Caco-2 (cell line): Measurements from ENCODE around the gene SPATA32. TPM values are rescaled to one million over a fixed set of nuclear protein-coding genes. Genes with fewer than 3 reads are reported as not detected.

ENCODE experiments used
- BruUV-seq: library from RNA; stranded (reverse); fragments of 400-500 nt; replicated peaks from 2 replicates; lab custom pipeline; 2021; lab: Mats Ljungman, UMichigan
- CTCF ChIA-PET: fragments of 300-600 bp; sonication (Branson Sonifier 250); formaldehyde crosslinking; loops from one replicate; lab custom pipeline; 2022; ENCODE audit warnings: antibody characterized with exemption; lab: Charles Lee
- POLR2A ChIA-PET: fragments of 300-600 bp; sonication (Branson Sonifier 250); formaldehyde crosslinking; loops from one replicate; lab custom pipeline; 2022; ENCODE audit warnings: antibody characterized with exemption; lab: Charles Lee
- DNase-seq, 2 experiments: peaks; one replicate each; pipeline versions ENCODE4 v3.0.0 to v3.0.0-alpha.2; 2020 to 2022
- H3K27me3 ChIP-seq: replicated peaks from 2 replicates; pipeline ENCODE4 v1.6.0; 2011; ENCODE audit warnings: low read length; ENCODE audit not compliant: control insufficient read depth, insufficient read depth
- H3K36me3 ChIP-seq: 2 replicates; pipeline ENCODE4 v1.5.1; 2011; ENCODE audit warnings: low read length; ENCODE audit not compliant: control insufficient read depth, insufficient read depth
- H3K4me1 ChIP-seq: fragments of 250-450 bp; sonication (Bioruptor Pico); 2 replicates; pipeline ENCODE4 v1.5.1; 2020; ENCODE audit warnings: mild to moderate bottlenecking
- H3K4me3 ChIP-seq: 2 replicates; pipeline ENCODE4 v1.5.1; 2011; ENCODE audit warnings: low read depth, mild to moderate bottlenecking, control low read depth, low read length
- H3K9me3 ChIP-seq: fragments of 250-450 bp; sonication (Bioruptor Pico); 2 replicates; pipeline ENCODE4 v1.5.1; 2020; ENCODE audit warnings: mild to moderate bottlenecking, moderate library complexity
- H3K27ac Mint-ChIP-seq: one replicate; pipeline ENCODE4 v1.8.0; 2022; ENCODE audit warnings: mixed read lengths; ENCODE audit not compliant: unreplicated experiment
- H3K27me3 Mint-ChIP-seq: one replicate; pipeline ENCODE4 v1.8.0; 2022; ENCODE audit warnings: mixed read lengths; ENCODE audit not compliant: insufficient read depth, unreplicated experiment
- H3K36me3 Mint-ChIP-seq: one replicate; pipeline ENCODE4 v1.8.0; 2022; ENCODE audit warnings: mild to moderate bottlenecking, mixed read lengths; ENCODE audit not compliant: insufficient read depth, unreplicated experiment
- H3K4me1 Mint-ChIP-seq: one replicate; pipeline ENCODE4 v1.8.0; 2022; ENCODE audit warnings: low read depth, mixed read lengths; ENCODE audit not compliant: unreplicated experiment
- H3K4me3 Mint-ChIP-seq: one replicate; pipeline ENCODE4 v1.8.0; 2022; ENCODE audit warnings: mild to moderate bottlenecking, moderate library complexity, mixed read lengths; ENCODE audit not compliant: unreplicated experiment
- H3K9me3 Mint-ChIP-seq: one replicate; pipeline ENCODE4 v1.8.0; 2022; ENCODE audit warnings: mixed read lengths; ENCODE audit not compliant: unreplicated experiment
- intact Hi-C: fragments of 100-400 bp; cut with micrococcal nuclease; formaldehyde crosslinking; loops from one replicate; pipeline ENCODE4 v1.10.0; 2022; ENCODE audit not compliant: unreplicated experiment
- total RNA-seq: library from RNA; stranded (reverse); gene quantifications from 2 replicates; pipeline ENCODE4 v1.2.3, GENCODE V29; 2022
- TF ChIP-seq, protein P1 (sequence below), 2 experiments: fragments of 200-600 bp in 1 of 2; IDR thresholded peaks; 1 replicate in 1 of 2; 2 replicates in 1 of 2; pipeline versions ENCODE4 v1.5.1 to v1.8.0; 2011 to 2022; ENCODE audit warnings: antibody characterized with exemption in 1 of 2, control low read depth in 1 of 2, inconsistent platforms in 1 of 2, low read depth in 1 of 2, low read length in 1 of 2, mild to moderate bottlenecking in 1 of 2, moderate library complexity in 1 of 2; ENCODE audit not compliant: insufficient read depth in 1 of 2, severe bottlenecking in 1 of 2, unreplicated experiment in 1 of 2

SPATA32 gene
- total RNA-seq, 1 experiment from 2014 or later = not detected

DNA sequence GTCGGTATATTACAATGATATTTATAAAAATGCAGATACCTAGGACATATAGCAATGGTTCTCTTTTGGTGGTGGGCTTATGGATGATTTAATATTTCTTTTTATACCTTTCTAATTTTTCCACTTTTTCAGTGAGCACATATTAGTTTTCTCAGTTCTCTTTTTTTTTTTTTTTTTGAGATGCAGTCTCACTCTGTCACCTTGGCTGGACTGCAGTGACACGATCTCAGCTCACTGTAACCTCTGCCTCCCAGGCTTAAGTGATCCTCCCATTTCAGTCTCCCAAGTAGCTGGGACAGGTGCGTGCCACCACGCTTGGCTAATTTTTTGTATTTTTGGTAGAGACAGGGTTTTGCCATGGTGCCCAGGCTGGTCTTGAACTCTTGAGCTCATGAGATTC, 39.8 kb upstream of the SPATA32 start:
- CTCF ChIA-PET = interaction anchor here (0.7 kb wide), 1 partner anchor 74 kb away, joined by 7 read pairs; no protein-coding TSS in a partner anchor
- Mint-ChIP-seq H3K36me3 (no peaks in the 10 kb centered on the region), H3K4me1 (no peaks in the 10 kb centered on the region)

DNA sequence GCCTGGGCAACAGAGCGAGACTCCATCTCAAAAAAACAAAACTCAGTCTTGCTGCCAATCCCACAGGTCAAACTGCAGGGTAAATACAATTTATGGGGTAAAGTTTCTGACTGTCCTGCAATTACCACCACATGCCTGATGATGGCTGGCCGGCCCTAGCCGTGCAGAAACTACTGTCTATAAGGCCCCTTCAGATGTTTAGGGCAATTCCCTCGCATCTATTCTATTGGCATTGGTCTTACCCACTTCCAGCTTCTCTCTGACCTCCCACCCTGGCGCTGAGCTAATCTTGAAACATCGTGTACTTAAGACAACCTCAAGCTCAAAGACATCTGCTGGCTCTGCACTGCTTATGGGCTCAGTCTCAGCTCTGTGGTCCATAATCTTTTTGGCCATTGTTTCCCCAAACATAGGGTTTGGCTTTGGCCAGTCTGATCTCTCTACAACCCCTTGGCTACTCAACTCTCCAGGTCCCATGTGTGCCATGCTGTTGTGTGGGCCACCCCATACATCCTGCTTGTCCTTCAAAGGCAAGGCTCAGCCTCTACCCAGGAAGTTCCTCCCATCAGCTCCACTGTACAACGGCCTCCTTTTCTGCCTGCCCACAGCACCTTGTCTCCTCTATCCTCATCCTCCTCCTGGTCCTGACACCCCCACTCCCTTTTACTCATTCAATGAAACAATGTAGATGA, 38.3 kb upstream of the SPATA32 start:
- Mint-ChIP-seq H3K4me3 (no peak overlapping the region), H3K36me3 (no peaks in the 10 kb centered on the region), H3K27me3 (no peaks in the 10 kb centered on the region), H3K9me3 (no peaks in the 10 kb centered on the region), H3K4me1 (no peaks in the 10 kb centered on the region), H3K27ac (peak overlapping the region; percentile 23)
- Histone ChIP-seq H3K9me3 (no peaks in the 10 kb centered on the region), H3K27me3 (no peaks in the 10 kb centered on the region), H3K36me3 (no peaks in the 10 kb centered on the region), H3K4me3 (no peak overlapping the region), H3K4me1 (peaks cover 5% of the 10 kb centered on the region; the same call in 1 of the 2 replicates)
- TF ChIP-seq, protein P1, sequence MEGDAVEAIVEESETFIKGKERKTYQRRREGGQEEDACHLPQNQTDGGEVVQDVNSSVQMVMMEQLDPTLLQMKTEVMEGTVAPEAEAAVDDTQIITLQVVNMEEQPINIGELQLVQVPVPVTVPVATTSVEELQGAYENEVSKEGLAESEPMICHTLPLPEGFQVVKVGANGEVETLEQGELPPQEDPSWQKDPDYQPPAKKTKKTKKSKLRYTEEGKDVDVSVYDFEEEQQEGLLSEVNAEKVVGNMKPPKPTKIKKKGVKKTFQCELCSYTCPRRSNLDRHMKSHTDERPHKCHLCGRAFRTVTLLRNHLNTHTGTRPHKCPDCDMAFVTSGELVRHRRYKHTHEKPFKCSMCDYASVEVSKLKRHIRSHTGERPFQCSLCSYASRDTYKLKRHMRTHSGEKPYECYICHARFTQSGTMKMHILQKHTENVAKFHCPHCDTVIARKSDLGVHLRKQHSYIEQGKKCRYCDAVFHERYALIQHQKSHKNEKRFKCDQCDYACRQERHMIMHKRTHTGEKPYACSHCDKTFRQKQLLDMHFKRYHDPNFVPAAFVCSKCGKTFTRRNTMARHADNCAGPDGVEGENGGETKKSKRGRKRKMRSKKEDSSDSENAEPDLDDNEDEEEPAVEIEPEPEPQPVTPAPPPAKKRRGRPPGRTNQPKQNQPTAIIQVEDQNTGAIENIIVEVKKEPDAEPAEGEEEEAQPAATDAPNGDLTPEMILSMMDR (IDR thresholded peaks at IDR 0.05; ENCODE audit: insufficient read depth in 1 of 2, low read depth in 1 of 2, low read length in 1 of 2, severe bottlenecking in 1 of 2, unreplicated experiment in 1 of 2) = no peak
- DNase-seq = no peak
- POLR2A ChIA-PET = interaction anchor here (0.5 to 1.4 kb wide), 3 partner anchors 17 to 61 kb away, joined by 4 to 5 read pairs (median 4); partner anchors contain the start of gene MAP3K14
- CTCF ChIA-PET = interaction anchor here (0.8 to 1.3 kb wide), 2 partner anchors 16 to 85 kb away, joined by 4 to 10 read pairs; partner anchors contain the start of gene MAP3K14
- intact Hi-C loops = no loop called here
- no TSS peak for BruUV-seq

More for the DNA sequence above, 39.8 kb upstream of the SPATA32 start:
- Histone ChIP-seq H3K9me3 (no peaks in the 10 kb centered on the region), H3K4me1 (peaks cover 5% of the 10 kb centered on the region; the same call in 1 of the 2 replicates), H3K27me3 (no peaks in the 10 kb centered on the region), H3K4me3 (no peak overlapping the region), H3K36me3 (no peaks in the 10 kb centered on the region)
- TF ChIP-seq, protein P1 (IDR thresholded peaks at IDR 0.05; ENCODE audit: insufficient read depth in 1 of 2, low read depth in 1 of 2, low read length in 1 of 2, severe bottlenecking in 1 of 2, unreplicated experiment in 1 of 2) = no peak
- no peaks in the 10 kb centered on the region for H3K9me3 Mint-ChIP-seq
- BruUV-seq = no TSS peak
- POLR2A ChIA-PET = no interaction called here
- DNase-seq = no peak
- no peak overlapping the region for H3K27ac Mint-ChIP-seq
- no peak overlapping the region for H3K4me3 Mint-ChIP-seq
- intact Hi-C loops = no loop called here
- no peaks in the 10 kb centered on the region for H3K27me3 Mint-ChIP-seq

DNA sequence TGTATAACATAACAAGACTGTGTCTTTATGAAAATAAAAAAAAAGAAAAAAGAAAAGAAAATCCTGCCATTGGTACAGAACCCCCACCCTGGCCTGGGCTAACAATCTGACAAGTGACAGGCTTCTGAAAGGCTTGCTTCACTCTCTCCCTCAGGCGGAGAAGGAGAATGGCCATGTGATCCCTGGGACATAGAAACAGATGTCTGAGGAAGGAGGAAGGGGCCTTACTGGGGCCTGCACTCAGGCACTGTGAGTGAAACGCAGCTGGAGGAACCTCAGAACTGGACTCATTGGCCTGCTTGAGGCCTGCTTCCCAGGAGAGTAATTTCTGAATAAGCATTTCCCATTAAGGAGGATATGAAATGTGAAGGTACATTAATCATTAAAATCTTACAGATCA, 37.5 kb upstream of the SPATA32 start:
- DNase-seq = no peak
- no TSS peak for BruUV-seq
- intact Hi-C loops = no loop called here
- H3K4me3 Mint-ChIP-seq = no peak overlapping the region
- no peaks in the 10 kb centered on the region for H3K9me3 ChIP-seq
- POLR2A ChIA-PET = interaction anchor here (1.1 kb wide), 1 partner anchor 18 kb away, joined by 4 read pairs; the partner anchor contains the start of gene MAP3K14
- H3K36me3 ChIP-seq = no peaks in the 10 kb centered on the region
- CTCF ChIA-PET = no interaction called here
- H3K4me1 ChIP-seq = peaks cover 9% of the 10 kb centered on the region; the same call in 1 of the 2 replicates
- H3K27ac Mint-ChIP-seq = no peak overlapping the region
- no peaks in the 10 kb centered on the region for H3K27me3 Mint-ChIP-seq
- no peak overlapping the region for H3K4me3 ChIP-seq
- H3K27me3 ChIP-seq = no peaks in the 10 kb centered on the region
- no peaks in the 10 kb centered on the region for H3K36me3 Mint-ChIP-seq
- no peaks in the 10 kb centered on the region for H3K4me1 Mint-ChIP-seq
- no peaks in the 10 kb centered on the region for H3K9me3 Mint-ChIP-seq
- TF ChIP-seq, protein P1 (IDR thresholded peaks at IDR 0.05; ENCODE audit: insufficient read depth in 1 of 2, low read depth in 1 of 2, low read length in 1 of 2, severe bottlenecking in 1 of 2, unreplicated experiment in 1 of 2) = no peak
